ENCODE data around the gene AKIRIN1.
"Not testable (repeated sequence)": the region's sequence is repeated elsewhere in the genome, so short reads cannot be mapped to it uniquely, and the experiment has no call there.

The AKIRIN1 gene

GRCh38 chr1:39047374-39048229, 56.5 kb downstream of the AKIRIN1 start:
- DNase-seq (ENCODE audit: low read depth) = peak; percentile 95
- no peak for TF ChIP-seq CTCF (conservative IDR thresholded peaks at IDR 0.05; ENCODE audit: control insufficient read depth, insufficient read depth, low read depth, low read length)
- no peak overlapping the region for H3K4me3 ChIP-seq (ENCODE audit: control insufficient read depth, low read depth, low read length)

GRCh38 chr1:39048745-39049370, 57.8 kb downstream of the AKIRIN1 start:
- no peak overlapping the region for H3K4me3 ChIP-seq (ENCODE audit: control insufficient read depth, low read depth, low read length)
- no peak for TF ChIP-seq CTCF (conservative IDR thresholded peaks at IDR 0.05; ENCODE audit: control insufficient read depth, insufficient read depth, low read depth, low read length)
- DNase-seq (ENCODE audit: low read depth) = peak; percentile 35

GRCh38 chr1:39050001-39050400, 58.9 kb downstream of the AKIRIN1 start:
- DNase-seq (ENCODE audit: low read depth) = no peak
- H3K4me3 ChIP-seq (ENCODE audit: control insufficient read depth, low read depth, low read length) = no peak overlapping the region
- no peak for TF ChIP-seq CTCF (conservative IDR thresholded peaks at IDR 0.05; ENCODE audit: control insufficient read depth, insufficient read depth, low read depth, low read length)

GRCh38 chr1:39051193-39051850, 60.2 kb downstream of the AKIRIN1 start:
- not testable (repeated sequence) for H3K4me3 ChIP-seq (ENCODE audit: control insufficient read depth, low read depth, low read length); DNase-seq (ENCODE audit: low read depth)

GRCh38 chr1:39051956-39052355, 60.9 kb downstream of the AKIRIN1 start:
- DNase-seq (ENCODE audit: low read depth) = no peak
- no peak for TF ChIP-seq CTCF (conservative IDR thresholded peaks at IDR 0.05; ENCODE audit: control insufficient read depth, insufficient read depth, low read depth, low read length)
- H3K4me3 ChIP-seq (ENCODE audit: control insufficient read depth, low read depth, low read length) = no peak overlapping the region

GRCh38 chr1:39055213-39055710, 64.2 kb downstream of the AKIRIN1 start:
- not testable (repeated sequence) for DNase-seq (ENCODE audit: low read depth)

More at GRCh38 chr1:39055213-39055710, 64.2 kb downstream of the AKIRIN1 start:
- not testable (repeated sequence) for H3K4me3 ChIP-seq (ENCODE audit: control insufficient read depth, low read depth, low read length)
